GM06990 (cell line): ENCODE measurements around the gene SRSF5.
"Not testable (repeated sequence)": the region's sequence is repeated elsewhere in the genome, so short reads cannot be mapped to it uniquely, and the experiment has no call there.

Experiments used
- DNase-seq: peaks from one replicate; pipeline ENCODE4 v3.0.0-alpha.2; 2011; ENCODE audit not compliant: insufficient read length; ENCODE audit errors: extremely low read depth
- H3K27me3 ChIP-seq: replicated peaks from 2 replicates; pipeline ENCODE4 v1.6.0; 2011; ENCODE audit warnings: low read length; ENCODE audit not compliant: control insufficient read depth, insufficient read depth
- H3K36me3 ChIP-seq: 2 replicates; pipeline ENCODE4 v1.5.1; 2011; ENCODE audit warnings: low read length; ENCODE audit not compliant: control insufficient read depth, insufficient read depth
- H3K4me3 ChIP-seq: replicated peaks from 2 replicates; pipeline ENCODE4 v1.5.1; 2011; ENCODE audit warnings: low read depth, mild to moderate bottlenecking, control low read depth, low read length
- TF ChIP-seq, protein P1 (sequence below): IDR thresholded peaks from 2 replicates; pipeline ENCODE4 v1.5.1; 2011; ENCODE audit warnings: low read length, control low read depth, mild to moderate bottlenecking, inconsistent platforms; ENCODE audit not compliant: insufficient read depth, poor library complexity, severe bottlenecking

The SRSF5 gene

DNA sequence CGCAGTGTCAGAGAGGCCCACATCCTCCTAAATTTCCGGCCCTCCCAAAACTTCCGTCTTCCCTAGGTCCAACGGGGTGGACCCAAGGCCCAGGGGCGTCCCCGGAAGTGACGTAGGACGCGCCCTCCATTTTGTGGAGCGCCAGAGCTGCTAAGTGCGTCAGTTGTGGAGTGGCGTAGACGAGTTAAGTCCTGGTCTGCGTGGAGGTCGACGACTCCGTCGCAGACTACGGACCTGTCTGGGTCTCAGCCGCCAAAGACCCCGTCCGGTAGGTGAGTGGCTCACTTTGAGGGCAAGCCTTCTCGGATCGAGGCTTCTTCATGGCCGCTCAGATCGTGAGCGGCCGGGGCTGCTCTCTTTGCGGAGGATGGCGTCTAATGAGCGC, at the start of gene SRSF5:
Gene SRSF5 (plus strand): TSS at position 159 of the 385 bp plus-strand sequence. CDS start 1,015 bp downstream, outside the sequence.
- H3K36me3 ChIP-seq = peaks cover 18% of the 10 kb centered on the region
- H3K27me3 ChIP-seq = no peaks in the 10 kb centered on the region
- TF ChIP-seq, protein P1, sequence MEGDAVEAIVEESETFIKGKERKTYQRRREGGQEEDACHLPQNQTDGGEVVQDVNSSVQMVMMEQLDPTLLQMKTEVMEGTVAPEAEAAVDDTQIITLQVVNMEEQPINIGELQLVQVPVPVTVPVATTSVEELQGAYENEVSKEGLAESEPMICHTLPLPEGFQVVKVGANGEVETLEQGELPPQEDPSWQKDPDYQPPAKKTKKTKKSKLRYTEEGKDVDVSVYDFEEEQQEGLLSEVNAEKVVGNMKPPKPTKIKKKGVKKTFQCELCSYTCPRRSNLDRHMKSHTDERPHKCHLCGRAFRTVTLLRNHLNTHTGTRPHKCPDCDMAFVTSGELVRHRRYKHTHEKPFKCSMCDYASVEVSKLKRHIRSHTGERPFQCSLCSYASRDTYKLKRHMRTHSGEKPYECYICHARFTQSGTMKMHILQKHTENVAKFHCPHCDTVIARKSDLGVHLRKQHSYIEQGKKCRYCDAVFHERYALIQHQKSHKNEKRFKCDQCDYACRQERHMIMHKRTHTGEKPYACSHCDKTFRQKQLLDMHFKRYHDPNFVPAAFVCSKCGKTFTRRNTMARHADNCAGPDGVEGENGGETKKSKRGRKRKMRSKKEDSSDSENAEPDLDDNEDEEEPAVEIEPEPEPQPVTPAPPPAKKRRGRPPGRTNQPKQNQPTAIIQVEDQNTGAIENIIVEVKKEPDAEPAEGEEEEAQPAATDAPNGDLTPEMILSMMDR = no peak
- peak within 1 kb of the TSS; percentile 100 for H3K4me3 ChIP-seq
- DNase-seq = peak; percentile 96

DNA sequence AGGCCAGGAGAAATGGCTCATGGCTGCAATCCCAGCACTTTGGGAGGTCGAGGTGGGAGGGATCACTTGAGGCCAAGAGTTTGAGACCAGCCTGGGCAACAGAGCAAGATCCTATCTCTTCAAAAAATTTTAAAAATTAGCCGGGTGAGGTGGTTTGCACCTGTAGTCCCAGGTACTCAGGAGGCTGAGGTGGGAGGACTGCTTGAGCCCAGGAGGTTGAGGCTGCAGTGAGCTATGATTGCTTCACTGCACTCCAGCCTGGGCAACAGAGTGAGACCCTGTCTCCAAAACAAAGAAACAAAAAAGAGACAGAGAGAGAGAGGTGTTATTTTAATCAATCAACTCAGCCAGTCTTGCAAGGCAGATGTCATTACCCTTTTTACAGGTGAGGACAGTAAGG, 48.3 kb upstream of the SRSF5 start:
- H3K27me3 ChIP-seq, H3K4me3 ChIP-seq, H3K36me3 ChIP-seq, DNase-seq: not testable (repeated sequence)

DNA sequence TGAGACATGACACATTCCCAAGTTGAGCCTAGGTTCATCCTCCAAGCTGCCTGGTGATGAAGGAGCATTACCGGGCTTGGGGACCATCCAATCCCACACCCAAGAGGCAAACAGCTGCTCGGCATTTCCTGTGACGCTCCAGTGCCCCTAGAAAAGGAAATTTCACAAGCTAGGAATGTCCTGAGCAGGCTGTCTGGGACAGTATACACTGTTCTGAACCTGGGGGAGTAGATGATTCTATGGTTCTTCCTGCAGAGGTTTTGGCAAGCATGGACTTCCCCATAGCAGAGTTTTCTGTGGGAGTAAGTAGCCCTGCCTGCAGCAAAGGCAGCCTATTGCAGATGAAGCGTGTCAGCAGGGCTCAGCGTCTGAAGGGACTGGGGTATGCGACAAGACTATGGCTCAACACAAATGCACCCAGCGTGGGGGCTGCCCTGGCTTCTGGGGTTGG, 47.4 kb upstream of the SRSF5 start:
- DNase-seq = no peak
- TF ChIP-seq, protein P1 = no peak
- H3K36me3 ChIP-seq = peaks cover 2% of the 10 kb centered on the region
- H3K27me3 ChIP-seq = no peaks in the 10 kb centered on the region
- no peak overlapping the region for H3K4me3 ChIP-seq

DNA sequence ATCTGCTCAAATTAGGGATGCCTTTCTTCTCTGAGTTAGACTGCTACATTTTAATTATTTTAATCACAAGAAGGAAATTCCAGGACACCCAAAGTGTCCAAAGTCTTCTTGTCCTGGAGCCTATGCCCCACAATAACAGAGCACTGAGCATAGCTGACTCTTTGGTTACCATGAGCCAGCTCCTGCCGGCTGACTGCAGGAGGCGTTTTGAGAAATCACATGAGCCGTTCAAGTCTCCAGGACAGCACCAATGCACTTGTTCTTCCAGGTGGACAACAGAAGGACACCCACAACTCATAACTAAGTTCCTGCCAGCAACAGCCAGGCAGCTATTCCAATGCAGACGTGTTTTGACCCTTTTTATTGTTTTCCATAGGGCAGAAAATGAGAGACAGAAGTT, 46.0 kb upstream of the SRSF5 start:
- H3K4me3 ChIP-seq = no peak overlapping the region
- DNase-seq = no peak
- no peaks in the 10 kb centered on the region for H3K27me3 ChIP-seq
- H3K36me3 ChIP-seq = 0 out of 2 replicates have a peak, but pooled peaks cover 1% of the 10 kb centered on the region
- TF ChIP-seq, protein P1 = no peak

DNA sequence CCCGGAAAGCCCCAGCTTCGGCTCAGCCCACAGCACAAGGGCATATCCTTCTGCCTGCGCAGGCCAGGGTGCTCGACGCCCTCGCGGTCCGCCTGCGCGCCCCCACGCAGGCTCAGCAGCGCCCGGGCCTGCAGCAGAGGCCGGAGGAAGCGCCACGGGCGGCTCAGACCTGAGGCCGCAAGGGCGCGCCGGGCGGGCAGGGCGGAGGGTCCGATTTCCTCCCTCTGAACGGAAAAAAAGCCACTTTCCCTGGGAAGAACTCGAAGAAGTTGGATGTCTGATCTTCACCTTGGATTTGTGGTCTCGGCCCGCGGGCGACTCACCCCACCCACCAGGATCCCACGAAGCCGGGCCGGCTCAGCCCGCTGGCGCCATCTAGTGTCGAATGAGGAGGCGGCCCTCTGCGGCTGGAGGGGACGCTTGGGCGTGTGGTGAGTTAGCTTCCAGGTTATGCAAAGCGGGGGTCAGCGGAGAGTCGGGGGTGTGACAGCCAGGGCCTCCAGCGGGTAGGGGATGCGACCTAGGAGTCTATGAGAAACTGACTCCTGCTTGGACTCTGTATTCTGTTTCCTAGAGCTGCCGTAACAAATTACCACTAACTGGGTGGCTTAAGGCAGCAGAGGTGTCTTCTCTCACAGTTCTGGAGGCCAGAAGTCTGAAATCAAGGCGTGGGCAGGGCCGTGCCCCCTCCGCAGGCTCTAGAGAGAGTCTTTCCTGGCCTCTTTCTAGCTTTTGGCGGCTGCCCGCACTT, 40.0 kb upstream of the SRSF5 start:
- Histone ChIP-seq H3K4me3 (peak overlapping the region; percentile 53), H3K36me3 (no peaks in the 10 kb centered on the region), H3K27me3 (no peaks in the 10 kb centered on the region)
- TF ChIP-seq, protein P1 = peak; percentile 98
- peak; percentile 82 for DNase-seq

DNA sequence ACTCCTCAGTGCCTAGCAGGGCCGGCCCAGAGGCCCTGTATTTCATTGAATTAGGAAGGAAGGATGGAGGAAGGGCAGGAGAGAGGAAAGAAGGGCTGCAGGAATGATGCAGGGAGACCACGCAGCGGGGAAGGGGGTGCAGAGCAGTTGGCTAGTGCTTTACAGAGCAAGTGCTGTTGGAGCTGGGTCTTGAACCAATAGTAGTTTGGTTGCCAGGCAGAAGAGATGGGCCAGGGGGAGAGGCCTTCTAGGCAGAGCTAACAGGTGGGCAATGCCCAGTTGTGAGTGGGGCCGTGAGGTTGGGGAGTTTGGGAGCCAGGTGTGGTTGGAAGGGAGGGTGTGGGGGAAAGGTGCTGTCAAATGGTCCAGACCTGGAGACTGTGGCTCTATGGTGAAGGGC, 39.1 kb upstream of the SRSF5 start:
- TF ChIP-seq, protein P1 = no peak
- no peaks in the 10 kb centered on the region for H3K36me3 ChIP-seq
- no peaks in the 10 kb centered on the region for H3K27me3 ChIP-seq
- no peak overlapping the region for H3K4me3 ChIP-seq
- no peak for DNase-seq

DNA sequence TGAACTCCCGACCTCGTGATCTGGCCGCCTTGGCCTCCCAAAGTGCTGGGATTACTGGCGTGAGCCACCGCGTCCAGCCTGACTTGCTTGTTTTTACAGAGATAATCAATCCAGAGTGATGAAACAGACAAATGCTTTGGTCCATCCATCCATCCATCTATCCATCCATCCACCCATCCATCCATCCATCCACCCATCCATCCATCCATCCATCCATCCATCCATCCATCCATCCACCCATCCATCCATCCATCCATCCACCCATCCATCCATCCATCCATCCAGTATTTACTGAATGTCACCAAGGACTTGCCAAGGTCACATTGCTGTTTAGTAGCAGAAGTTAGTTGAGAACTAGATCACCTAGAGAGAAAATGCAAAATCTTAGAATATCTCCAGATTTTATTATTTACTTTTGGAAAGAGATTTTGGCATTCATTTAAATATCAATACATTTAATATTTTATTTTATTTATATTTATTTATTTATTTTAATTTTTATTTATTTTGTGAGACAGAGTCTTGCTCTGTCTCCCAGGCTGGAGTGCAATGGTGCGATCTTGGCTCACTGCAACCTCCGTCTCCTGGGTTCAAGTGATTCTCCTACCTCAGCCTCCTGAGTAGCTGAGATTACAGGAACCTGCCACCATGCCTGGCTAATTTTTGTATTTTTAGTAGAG, 34.9 kb upstream of the SRSF5 start:
- H3K36me3 ChIP-seq, H3K27me3 ChIP-seq, DNase-seq, H3K4me3 ChIP-seq: not testable (repeated sequence)

DNA sequence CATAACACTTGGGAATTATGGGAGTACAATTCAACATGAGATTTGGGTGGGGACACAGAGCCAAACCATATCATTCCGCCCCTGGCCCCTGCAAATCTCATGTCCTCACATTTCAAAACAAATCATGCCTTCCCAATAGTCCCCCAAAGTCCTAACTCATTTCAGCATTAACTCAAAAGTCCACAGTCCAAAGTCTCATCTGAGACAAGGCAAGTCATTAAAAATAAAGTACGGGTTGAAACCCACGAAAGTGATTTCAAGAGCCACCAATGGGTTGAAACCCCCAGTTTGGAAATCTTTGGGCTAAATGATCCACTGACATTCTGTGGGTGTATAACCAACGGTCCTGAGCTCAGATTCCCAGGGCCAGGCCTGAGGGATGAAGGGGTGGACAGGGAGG, 30.5 kb upstream of the SRSF5 start:
- not testable (repeated sequence) for DNase-seq, H3K4me3 ChIP-seq, H3K27me3 ChIP-seq, H3K36me3 ChIP-seq
